NB4 (cell line): Measurements from ENCODE around the gene RNU1-2.
"Not testable (repeated sequence)": the region's sequence is repeated elsewhere in the genome, so short reads cannot be mapped to it uniquely, and the experiment has no call there.

Experiments used
- POLR2A ChIP-seq: IDR thresholded peaks from 2 replicates; pipeline ENCODE4 v1.6.1; 2011; ENCODE audit warnings: mild to moderate bottlenecking; ENCODE audit not compliant: insufficient read length; ENCODE audit errors: extremely low read depth
- TF ChIP-seq, protein P1 (sequence below): IDR thresholded peaks from one replicate; pipeline ENCODE4 v1.5.1; 2012; ENCODE audit warnings: low read depth, low read length

DNA sequence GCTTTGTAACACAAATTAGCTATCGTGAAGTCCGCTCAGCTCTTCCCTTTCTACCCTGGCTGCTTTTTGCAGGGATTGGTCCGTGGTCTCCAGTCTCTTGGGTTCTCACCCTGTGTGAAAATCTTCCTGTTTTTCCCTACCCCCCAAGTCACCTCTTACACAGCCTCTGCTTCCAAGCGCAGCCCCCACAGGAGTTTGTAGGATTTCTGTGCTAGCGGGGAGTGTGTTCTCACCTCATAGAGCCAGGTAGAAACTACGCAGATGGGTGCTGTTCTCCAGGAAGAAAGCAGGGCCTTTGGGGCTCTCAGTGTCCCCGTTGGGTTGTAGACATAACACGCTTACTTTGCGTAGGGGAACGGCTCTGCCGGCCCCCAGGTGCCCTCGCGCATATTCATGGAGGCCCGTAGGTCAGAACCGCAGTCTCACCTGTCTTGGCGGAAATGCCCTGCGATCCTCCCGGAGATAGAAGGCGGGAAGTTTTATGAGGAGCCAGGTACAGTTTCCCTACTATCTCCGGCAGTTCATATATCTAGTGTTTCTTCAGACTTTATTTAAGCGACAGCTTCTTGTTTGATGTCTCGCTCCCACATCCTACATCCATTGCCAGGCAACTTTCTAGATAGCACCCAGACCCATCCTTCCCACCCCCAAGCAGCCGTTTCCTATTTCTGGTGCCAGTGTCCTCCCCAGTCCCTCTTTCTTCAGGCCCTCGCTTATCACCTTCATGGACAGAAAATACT is 706 bp downstream of the RNU1-2 start:
- TF ChIP-seq, protein P1, sequence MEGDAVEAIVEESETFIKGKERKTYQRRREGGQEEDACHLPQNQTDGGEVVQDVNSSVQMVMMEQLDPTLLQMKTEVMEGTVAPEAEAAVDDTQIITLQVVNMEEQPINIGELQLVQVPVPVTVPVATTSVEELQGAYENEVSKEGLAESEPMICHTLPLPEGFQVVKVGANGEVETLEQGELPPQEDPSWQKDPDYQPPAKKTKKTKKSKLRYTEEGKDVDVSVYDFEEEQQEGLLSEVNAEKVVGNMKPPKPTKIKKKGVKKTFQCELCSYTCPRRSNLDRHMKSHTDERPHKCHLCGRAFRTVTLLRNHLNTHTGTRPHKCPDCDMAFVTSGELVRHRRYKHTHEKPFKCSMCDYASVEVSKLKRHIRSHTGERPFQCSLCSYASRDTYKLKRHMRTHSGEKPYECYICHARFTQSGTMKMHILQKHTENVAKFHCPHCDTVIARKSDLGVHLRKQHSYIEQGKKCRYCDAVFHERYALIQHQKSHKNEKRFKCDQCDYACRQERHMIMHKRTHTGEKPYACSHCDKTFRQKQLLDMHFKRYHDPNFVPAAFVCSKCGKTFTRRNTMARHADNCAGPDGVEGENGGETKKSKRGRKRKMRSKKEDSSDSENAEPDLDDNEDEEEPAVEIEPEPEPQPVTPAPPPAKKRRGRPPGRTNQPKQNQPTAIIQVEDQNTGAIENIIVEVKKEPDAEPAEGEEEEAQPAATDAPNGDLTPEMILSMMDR = not testable (repeated sequence)
- not testable (repeated sequence) for TF ChIP-seq POLR2A
